Vagina (tissue), 2 donors: ENCODE measurements around the gene EFCAB9. TPM values are rescaled to one million over a fixed set of nuclear protein-coding genes. Genes with fewer than 3 reads are reported as not detected.
A peak's percentile ranks its signal among the peaks of the same experiment; 100 is the strongest.

Source experiments
- DNase-seq, 2 donors: peaks; one replicate each; pipeline ENCODE4 v3.0.0-alpha.2; 2017; ENCODE audit errors: extremely low spot score in 2 of 2
- H3K27ac ChIP-seq: fragments of 200-600 bp; sonication (generic); one replicate; pipeline ENCODE4 v1.5.1; 2019
- H3K27me3 ChIP-seq: fragments of 200-600 bp; sonication (generic); one replicate; pipeline ENCODE4 v1.5.1; 2019
- H3K36me3 ChIP-seq, 2 donors: fragments of 200-600 bp; sonication (generic); one replicate each; pipeline ENCODE4 v1.5.1; 2017 to 2019
- H3K4me1 ChIP-seq: fragments of 200-600 bp; sonication (generic); one replicate; pipeline ENCODE4 v1.5.1; 2019
- H3K4me3 ChIP-seq, 2 donors: fragments of 200-600 bp; sonication (generic); 1 replicate in 1 of 2; 2 replicates in 1 of 2; pipeline ENCODE4 v1.5.1; 2016 to 2019
- H3K9me3 ChIP-seq: fragments of 200-600 bp; sonication (generic); one replicate; pipeline ENCODE4 v1.5.1; 2019
- CTCF ChIP-seq, 3 experiments: fragments of 450-650 bp in 2 of 3; fragments of 200-600 bp in 1 of 3; sonication (generic) in 1 of 3; IDR thresholded peaks; one replicate each; pipeline ENCODE4 v1.5.1; 2017 to 2019; ENCODE audit warnings: antibody characterized with exemption in 3 of 3, mild to moderate bottlenecking in 2 of 3, moderate library complexity in 2 of 3
- POLR2A ChIP-seq, 2 donors: fragments of 450-650 bp; IDR thresholded peaks; one replicate each; pipeline ENCODE4 v1.6.1; 2017; ENCODE audit warnings: antibody characterized with exemption in 2 of 2, mild to moderate bottlenecking in 2 of 2, moderate library complexity in 2 of 2
- POLR2AphosphoS5 ChIP-seq, 2 donors: sonication (generic); formaldehyde crosslinking; IDR thresholded peaks; one replicate each; pipeline ENCODE4 v1.9.0; 2017; ENCODE audit warnings: antibody characterized with exemption in 2 of 2, mild to moderate bottlenecking in 2 of 2, low read depth in 1 of 2; ENCODE audit not compliant: insufficient read depth in 1 of 2
- intact Hi-C: fragments of 100-400 bp; cut with DNase I; formaldehyde crosslinking; loops from one replicate; pipeline ENCODE4 v1.15.1; 2023
- total RNA-seq: library from RNA; depleted of rRNA; stranded (reverse); fragments of >200 nt; gene quantifications from one replicate; pipeline ENCODE4 v1.2.3, GENCODE V29; 2016

EFCAB9 gene
- total RNA-seq: not detected

- Histone ChIP-seq H3K4me1 (no peaks in the 10 kb centered on the region), H3K9me3 (no peaks in the 10 kb centered on the region), H3K27me3 (no peaks in the 10 kb centered on the region), H3K4me3 (no peak within 1 kb of the TSS), H3K36me3 (no peaks in the 10 kb centered on the region), H3K27ac (no peak within 1 kb of the TSS)
- DNase-seq: no peak
- intact Hi-C loops: no loop called here
- TF ChIP-seq CTCF (IDR thresholded peaks at IDR 0.05): no peak
- TF ChIP-seq POLR2A (IDR thresholded peaks at IDR 0.05): no peak
- TF ChIP-seq POLR2AphosphoS5 (IDR thresholded peaks at IDR 0.05; ENCODE audit: insufficient read depth in 1 of 2, low read depth in 1 of 2): no peak
Measured at GRCh38 chr5:172193872-172194271, at the start of gene EFCAB9. TSS of gene EFCAB9 (plus strand) at chr5:172194172. CDS start at chr5:172194173, 1 bp downstream.

- no peaks in the 10 kb centered on the region for H3K27me3 ChIP-seq
- H3K9me3 ChIP-seq: no peaks in the 10 kb centered on the region
- no peak for TF ChIP-seq POLR2AphosphoS5 (IDR thresholded peaks at IDR 0.05; ENCODE audit: insufficient read depth in 1 of 2, low read depth in 1 of 2)
- TF ChIP-seq POLR2A (IDR thresholded peaks at IDR 0.05): no peak
- no peak for TF ChIP-seq CTCF (IDR thresholded peaks at IDR 0.05)
- H3K27ac ChIP-seq: no peak overlapping the region
- no peak for DNase-seq
- no peak overlapping the region for H3K4me3 ChIP-seq
- H3K36me3 ChIP-seq: no peaks in the 10 kb centered on the region
- intact Hi-C loops: no loop called here
- H3K4me1 ChIP-seq: peaks cover 9% of the 10 kb centered on the region
Measured at GRCh38 chr5:172144291-172144815, 49.6 kb upstream of the EFCAB9 start.

GRCh38 chr5:172144931-172145869 is 48.8 kb upstream of the EFCAB9 start:
- H3K27ac ChIP-seq: no peak overlapping the region
- H3K4me3 ChIP-seq: no peak overlapping the region
- H3K36me3 ChIP-seq: no peaks in the 10 kb centered on the region
- DNase-seq: no peak
- H3K4me1 ChIP-seq: peaks cover 9% of the 10 kb centered on the region
- H3K27me3 ChIP-seq: no peaks in the 10 kb centered on the region
- intact Hi-C loops: no loop called here
- no peak for TF ChIP-seq POLR2AphosphoS5 (IDR thresholded peaks at IDR 0.05; ENCODE audit: insufficient read depth in 1 of 2, low read depth in 1 of 2)
- H3K9me3 ChIP-seq: no peaks in the 10 kb centered on the region

- no peaks in the 10 kb centered on the region for H3K36me3 ChIP-seq
- H3K9me3 ChIP-seq: no peaks in the 10 kb centered on the region
- H3K27me3 ChIP-seq: no peaks in the 10 kb centered on the region
- H3K4me1 ChIP-seq: peaks cover 9% of the 10 kb centered on the region
- no peak for TF ChIP-seq POLR2AphosphoS5 (IDR thresholded peaks at IDR 0.05; ENCODE audit: insufficient read depth in 1 of 2, low read depth in 1 of 2)
- TF ChIP-seq CTCF (IDR thresholded peaks at IDR 0.05): no peak
- no peak for TF ChIP-seq POLR2A (IDR thresholded peaks at IDR 0.05)
- intact Hi-C loops: no loop called here
- H3K27ac ChIP-seq: no peak overlapping the region
- H3K4me3 ChIP-seq: no peak overlapping the region
- DNase-seq: no peak
Measured at GRCh38 chr5:172145870-172146747, 47.9 kb upstream of the EFCAB9 start.

GRCh38 chr5:172146748-172147092 is 47.3 kb upstream of the EFCAB9 start:
- H3K9me3 ChIP-seq: no peaks in the 10 kb centered on the region
- H3K4me3 ChIP-seq: no peak overlapping the region
- no peak overlapping the region for H3K27ac ChIP-seq
- TF ChIP-seq POLR2AphosphoS5 (IDR thresholded peaks at IDR 0.05; ENCODE audit: insufficient read depth in 1 of 2, low read depth in 1 of 2): no peak
- no peak for TF ChIP-seq CTCF (IDR thresholded peaks at IDR 0.05)
- TF ChIP-seq POLR2A (IDR thresholded peaks at IDR 0.05): no peak
- intact Hi-C loops: no loop called here
- H3K27me3 ChIP-seq: no peaks in the 10 kb centered on the region
- H3K36me3 ChIP-seq: no peaks in the 10 kb centered on the region
- DNase-seq: peak in 1 of 2 donors; percentile 55
- peaks cover 9% of the 10 kb centered on the region for H3K4me1 ChIP-seq
